Umbilical cord (tissue), 2 donors: ENCODE measurements around the gene LSS. TPM values are rescaled to one million over a fixed set of nuclear protein-coding genes. Genes with fewer than 3 reads are reported as not detected.

Experiments
- DNase-seq: peaks from one replicate; pipeline ENCODE4 v3.0.0-alpha.2; 2015; ENCODE audit warnings: low spot score
- total RNA-seq: library from RNA; depleted of rRNA; stranded (reverse); fragments of >200 nt; gene quantifications from one replicate; pipeline ENCODE4 v1.2.3, GENCODE V29; 2014; ENCODE audit warnings: low replicate concordance; ENCODE audit not compliant: insufficient read depth

LSS gene
- total RNA-seq, 1 donor from 2014 or later: 53.2 TPM

DNA sequence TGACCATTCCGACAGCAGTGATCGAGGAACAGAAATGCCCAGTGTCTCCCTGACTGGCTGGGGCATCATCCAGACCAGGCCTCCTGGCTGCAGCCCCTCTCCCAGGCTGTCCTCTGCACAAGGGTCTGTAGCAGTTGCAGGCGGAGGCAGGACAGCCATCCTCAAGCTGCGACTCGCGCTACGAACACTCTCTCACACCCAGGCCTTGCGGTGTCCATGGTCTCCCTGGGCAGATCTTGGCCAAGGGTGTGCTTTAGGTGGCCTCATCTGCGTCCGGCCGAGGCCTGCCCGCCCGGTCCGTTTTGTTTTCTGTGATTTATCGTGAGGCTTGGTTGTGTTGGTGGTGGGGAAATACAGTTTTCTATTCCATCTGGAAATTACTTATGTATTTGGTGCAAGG is 88.9 kb downstream of the LSS start:
- DNase-seq: no peak

- no peak for DNase-seq
Observed at GRCh38 chr21:46138383-46138970, 90.1 kb downstream of the LSS start.

Other genes with a start within 250 kb of the LSS start
- 2,452 TPM for gene COL6A1, start 247.0 kb downstream of the LSS start, total RNA-seq
- 2,192 TPM for gene COL6A2, start 130.7 kb downstream of the LSS start, total RNA-seq
- not detected for gene FTCD, start 73.2 kb downstream of the LSS start, total RNA-seq
- 3.4 TPM for gene SPATC1L, start 44.3 kb downstream of the LSS start, total RNA-seq
- gene MCM3AP, start 56.8 kb upstream of the LSS start, total RNA-seq: 35.2 TPM
- 16.6 TPM for gene YBEY, start 57.6 kb upstream of the LSS start, total RNA-seq
- gene C21orf58, start 95.1 kb upstream of the LSS start, total RNA-seq: 12.3 TPM
- 15.9 TPM for gene PCNT, start 95.4 kb upstream of the LSS start, total RNA-seq
- gene DIP2A, start 230.1 kb upstream of the LSS start, total RNA-seq: 29.1 TPM